DMS79 treated with DMSO at 0.1 percent for 48 hours (cell line): ENCODE data around the gene CD68.

Experiments used
- DNase-seq: peaks from one replicate; lab custom pipeline; 2025; lab: John Stamatoyannopoulos, UW

CD68 gene

DNA sequence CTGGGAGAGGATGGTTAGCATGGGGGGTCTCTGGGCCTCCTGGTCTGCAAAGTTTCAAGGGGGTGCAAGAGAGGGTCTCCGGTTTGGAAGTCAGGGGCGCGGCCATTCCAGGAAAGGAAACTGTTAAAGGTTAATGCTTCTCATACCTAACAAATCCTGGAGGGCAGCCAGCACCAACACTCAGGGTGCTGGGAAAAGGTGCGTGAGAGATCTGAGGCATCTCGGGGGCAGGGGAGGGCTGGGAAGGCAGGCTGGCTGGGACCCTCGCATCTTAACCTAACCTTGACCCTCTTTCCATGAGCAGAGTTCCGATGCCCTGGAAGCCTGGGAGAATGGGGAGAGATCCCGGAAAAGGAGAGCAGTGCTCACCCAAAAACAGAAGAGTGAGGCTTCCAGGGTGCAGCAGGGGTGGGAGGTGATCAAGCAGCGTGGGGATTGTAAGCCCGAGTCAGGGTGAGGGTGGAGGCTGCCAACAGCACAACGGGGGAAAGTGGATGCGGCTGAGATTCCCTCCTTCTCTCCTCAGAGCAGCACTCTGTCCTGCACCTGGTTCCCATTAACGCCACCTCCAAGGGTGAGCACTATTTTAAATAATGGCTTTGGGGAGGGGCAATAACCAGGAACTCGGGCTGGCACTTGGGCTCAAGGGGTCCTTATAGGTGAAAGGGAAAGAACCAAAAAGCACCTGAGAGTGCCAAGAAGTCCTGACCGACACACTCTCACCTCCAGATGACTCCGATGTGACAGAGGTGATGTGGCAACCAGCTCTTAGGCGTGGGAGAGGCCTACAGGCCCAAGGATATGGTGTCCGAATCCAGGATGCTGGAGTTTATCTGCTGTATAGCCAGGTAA lies 19.9 kb upstream of the CD68 start:
- DNase-seq, result peak; percentile 68

DNA sequence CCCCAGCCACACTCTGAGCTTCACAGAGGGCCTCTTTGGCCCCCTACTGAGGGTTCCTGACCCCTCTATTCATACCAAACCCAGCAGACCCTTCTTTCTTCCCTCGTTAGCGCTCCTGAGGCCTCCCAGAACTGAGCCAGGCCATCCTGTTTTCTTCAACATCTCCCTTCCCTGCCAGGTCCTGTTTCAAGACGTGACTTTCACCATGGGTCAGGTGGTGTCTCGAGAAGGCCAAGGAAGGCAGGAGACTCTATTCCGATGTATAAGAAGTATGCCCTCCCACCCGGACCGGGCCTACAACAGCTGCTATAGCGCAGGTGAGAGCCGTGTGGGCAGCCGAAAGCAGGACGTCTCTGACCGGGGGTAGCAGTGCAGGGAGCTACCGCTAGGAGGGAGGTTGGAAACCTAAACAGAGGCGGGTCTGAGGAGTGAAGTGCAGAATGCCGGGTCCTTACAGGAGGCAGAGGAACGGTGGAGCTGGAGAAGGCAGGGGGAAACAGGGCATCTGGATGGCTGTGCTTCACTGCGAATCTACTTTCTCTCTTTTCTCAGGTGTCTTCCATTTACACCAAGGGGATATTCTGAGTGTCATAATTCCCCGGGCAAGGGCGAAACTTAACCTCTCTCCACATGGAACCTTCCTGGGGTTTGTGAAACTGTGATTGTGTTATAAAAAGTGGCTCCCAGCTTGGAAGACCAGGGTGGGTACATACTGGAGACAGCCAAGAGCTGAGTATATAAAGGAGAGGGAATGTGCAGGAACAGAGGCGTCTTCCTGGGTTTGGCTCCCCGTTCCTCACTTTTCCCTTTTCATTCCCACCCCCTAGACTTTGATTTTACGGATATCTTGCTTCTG lies 19.0 kb upstream of the CD68 start:
- DNase-seq, result peak; percentile 41

DNA sequence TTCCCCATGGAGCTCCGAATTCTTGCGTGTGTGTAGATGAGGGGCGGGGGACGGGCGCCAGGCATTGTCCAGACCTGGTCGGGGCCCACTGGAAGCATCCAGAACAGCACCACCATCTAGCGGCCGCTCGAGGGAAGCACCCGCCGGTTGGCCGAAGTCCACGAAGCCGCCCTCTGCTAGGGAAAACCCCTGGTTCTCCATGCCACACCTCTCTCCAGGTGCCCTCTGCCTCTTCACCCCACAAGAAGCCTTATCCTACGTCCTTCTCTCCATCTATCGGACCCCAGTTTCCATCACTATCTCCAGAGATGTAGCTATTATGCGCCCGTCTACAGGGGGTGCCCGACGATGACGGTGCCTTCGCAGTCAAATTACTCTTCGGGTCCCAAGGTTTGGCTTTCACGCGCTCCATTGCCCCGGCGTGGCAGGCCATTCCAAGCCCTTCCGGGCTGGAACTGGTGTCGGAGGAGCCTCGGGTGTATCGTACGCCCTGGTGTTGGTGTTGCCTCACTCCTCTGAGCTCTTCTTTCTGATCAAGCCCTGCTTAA lies 18.3 kb upstream of the CD68 start:
- peak; percentile 87 for DNase-seq

DNA sequence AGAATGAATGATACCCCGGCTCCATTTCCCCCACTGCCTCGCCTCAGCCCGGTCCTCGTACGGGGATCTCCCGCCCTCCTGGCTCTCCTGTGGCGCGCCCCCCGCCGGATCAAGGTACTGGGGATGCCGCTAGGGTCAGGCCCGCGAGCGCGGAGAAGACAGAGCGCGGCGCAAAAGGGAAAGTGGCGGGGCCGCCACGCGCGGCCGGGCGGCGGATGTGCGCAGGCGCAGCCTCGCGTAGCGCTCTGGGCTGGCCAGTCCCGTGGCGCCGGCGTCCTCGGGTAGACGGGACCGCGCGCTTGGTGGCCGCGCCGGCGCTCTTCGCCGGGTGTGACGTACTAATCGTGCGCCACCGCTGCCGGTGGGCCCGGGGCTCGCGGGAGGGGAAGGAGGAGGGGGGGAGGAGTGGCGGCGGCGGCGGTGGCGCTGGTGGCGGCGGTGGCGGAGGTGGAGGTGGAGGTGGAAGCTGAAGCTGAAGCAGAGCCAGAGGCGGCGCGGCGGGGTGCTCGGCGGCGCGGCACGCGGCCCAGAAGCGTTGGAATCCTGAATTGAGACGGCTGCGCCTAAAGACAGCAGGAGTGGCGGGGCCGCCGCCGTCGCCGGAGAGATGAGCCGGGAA lies 17.7 kb upstream of the CD68 start, which contains the start of gene SENP3:
Gene SENP3, plus strand, starts transcription at position 331 of the 619 bp plus-strand sequence. CDS start 1,158 bp downstream, outside the sequence.
- DNase-seq, result peak; percentile 70

DNA sequence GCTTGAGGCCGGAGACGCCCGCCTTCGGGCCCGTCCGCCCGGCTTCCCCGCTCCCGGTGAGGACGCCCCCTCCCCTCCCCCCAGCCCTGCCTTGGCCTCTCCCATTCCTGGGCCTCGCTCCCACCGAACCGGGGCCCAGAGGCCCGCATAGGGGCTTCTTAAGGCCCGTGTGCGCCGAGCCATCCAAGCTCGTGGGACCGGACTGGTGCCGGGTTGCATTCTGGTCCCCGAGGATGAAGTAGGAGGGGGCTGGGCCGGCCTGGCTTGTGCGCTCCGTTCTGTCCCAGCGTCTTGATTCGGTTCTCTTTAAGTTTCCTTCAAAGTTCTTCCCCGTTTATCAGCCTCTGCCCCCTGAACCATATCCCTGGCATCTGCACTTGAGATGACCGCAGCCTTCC lies 17.2 kb upstream of the CD68 start:
- no peak for DNase-seq

DNA sequence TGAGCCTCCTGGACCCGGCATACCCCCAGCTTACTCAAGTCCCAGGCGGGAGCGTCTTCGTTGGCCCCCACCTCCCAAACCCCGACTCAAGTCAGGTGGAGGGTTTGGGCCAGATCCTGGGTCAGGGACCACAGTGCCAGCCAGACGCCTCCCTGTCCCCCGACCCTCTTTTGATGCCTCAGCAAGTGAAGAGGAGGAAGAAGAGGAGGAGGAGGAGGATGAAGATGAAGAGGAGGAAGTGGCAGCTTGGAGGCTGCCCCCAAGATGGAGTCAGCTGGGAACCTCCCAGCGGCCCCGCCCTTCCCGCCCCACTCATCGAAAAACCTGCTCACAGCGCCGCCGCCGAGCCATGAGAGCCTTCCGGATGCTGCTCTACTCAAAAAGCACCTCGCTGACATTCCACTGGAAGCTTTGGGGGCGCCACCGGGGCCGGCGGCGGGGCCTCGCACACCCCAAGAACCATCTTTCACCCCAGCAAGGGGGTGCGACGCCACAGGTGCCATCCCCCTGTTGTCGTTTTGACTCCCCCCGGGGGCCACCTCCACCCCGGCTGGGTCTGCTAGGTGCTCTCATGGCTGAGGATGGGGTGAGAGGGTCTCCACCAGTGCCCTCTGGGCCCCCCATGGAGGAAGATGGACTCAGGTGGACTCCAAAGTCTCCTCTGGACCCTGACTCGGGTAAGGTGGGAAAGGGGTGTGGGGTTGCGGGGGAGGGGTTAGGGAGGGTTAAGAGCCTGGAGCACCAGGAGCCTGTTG lies 16.1 kb upstream of the CD68 start:
- no peak for DNase-seq

DNA sequence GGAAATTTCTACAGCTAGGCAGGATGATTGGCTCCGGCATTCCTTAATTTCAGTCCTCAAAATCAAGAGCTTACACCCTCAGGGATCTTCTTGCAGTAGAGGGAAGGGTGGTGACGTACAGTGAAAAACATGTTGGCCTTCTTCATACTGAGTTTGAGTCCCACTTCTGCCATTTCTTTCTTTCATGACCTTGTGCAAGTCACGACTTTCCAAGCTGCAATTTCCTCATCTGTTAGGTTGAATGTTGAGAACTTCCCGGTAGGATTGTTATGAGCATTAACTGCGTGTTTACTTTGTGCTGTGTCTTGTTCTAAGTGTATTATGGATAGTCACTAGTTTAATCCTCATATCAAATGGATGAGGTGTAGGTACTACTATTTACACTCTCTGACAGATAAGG lies 9.9 kb upstream of the CD68 start:
- DNase-seq, result no peak

DNA sequence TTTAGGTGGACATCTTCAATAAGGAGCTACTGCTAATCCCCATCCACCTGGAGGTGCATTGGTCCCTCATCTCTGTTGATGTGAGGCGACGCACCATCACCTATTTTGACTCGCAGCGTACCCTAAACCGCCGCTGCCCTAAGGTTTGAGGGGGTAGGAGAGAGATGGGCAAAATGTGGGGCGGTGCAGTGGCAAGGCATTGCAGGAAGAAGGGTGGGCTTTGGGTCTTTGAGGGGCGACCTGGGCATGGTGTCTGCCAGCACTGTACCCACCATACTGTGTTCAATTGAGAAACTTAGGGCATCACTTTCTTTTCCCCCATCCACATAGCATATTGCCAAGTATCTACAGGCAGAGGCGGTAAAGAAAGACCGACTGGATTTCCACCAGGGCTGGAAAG lies 9.1 kb upstream of the CD68 start:
- no peak for DNase-seq

DNA sequence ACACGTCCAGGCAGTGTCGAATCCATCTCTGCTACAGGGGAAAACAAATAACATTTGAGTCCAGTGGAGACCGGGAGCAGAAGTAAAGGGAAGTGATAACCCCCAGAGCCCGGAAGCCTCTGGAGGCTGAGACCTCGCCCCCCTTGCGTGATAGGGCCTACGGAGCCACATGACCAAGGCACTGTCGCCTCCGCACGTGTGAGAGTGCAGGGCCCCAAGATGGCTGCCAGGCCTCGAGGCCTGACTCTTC lies 7.2 kb upstream of the CD68 start:
- DNase-seq, result no peak

DNA sequence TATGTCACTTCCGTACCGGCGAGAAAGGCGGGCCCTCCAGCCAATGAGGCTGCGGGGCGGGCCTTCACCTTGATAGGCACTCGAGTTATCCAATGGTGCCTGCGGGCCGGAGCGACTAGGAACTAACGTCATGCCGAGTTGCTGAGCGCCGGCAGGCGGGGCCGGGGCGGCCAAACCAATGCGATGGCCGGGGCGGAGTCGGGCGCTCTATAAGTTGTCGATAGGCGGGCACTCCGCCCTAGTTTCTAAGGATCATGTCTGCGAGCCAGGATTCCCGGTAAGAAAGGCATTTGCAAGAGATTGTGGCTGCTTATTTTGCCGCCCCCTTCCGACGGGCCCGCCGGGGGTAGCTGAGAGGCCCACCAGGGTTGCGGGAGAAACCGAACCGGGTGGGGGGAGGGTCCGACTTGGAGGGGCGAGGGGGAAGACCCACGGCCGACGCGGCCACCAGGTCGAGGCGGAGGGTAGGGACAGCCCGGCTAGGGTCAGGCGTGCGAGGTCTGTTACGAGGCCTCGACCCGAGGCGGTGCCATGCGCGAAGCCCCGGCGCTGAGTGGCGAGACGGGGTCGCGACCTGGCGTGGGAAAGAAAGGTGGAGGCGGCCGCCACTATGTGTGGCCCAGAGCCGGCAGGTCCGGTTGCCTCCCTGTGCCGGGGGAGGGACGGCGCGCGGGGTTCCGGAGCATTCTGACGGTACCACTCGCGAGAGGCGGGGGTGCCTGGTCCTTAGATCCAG lies 6.7 kb upstream of the CD68 start:
- DNase-seq, result peak; percentile 98

DNA sequence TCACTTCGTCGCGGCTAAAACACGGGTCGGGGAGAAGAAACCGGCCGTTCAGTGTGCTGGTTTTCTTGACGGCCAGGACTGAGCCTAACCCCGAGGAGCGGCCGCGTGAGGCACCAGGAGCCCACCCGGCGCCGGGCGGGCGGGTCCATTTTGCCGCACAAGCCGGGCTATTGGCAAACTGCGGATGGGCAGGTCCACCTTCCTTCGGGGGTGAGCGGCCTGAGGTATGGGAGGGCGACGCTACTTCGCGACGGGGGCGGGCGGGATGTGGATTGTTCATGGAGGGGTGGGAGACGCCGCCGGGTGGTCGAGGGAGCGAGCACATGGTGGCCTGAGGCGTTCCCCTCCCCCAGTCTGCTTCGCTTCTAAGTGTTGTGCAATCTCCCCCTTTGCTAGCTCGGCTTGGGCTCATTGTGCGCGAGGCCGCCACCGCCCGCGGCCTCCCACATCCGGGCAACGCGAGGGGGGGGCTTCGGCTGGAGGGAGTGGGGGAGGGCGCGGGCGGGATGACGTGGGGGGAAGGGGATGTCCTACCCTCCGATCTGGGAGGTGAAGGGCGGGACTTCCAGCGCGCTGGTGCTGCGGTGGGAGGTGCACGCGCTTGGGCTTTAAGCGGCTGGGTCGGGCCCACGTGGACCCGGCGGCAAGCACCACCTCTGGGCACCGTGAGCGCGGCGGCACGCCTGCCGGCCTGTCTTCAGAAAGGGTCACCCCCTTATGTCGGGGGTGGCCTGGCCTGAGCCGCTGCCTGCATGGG lies 5.9 kb upstream of the CD68 start:
- DNase-seq, result peak; percentile 64

DNA sequence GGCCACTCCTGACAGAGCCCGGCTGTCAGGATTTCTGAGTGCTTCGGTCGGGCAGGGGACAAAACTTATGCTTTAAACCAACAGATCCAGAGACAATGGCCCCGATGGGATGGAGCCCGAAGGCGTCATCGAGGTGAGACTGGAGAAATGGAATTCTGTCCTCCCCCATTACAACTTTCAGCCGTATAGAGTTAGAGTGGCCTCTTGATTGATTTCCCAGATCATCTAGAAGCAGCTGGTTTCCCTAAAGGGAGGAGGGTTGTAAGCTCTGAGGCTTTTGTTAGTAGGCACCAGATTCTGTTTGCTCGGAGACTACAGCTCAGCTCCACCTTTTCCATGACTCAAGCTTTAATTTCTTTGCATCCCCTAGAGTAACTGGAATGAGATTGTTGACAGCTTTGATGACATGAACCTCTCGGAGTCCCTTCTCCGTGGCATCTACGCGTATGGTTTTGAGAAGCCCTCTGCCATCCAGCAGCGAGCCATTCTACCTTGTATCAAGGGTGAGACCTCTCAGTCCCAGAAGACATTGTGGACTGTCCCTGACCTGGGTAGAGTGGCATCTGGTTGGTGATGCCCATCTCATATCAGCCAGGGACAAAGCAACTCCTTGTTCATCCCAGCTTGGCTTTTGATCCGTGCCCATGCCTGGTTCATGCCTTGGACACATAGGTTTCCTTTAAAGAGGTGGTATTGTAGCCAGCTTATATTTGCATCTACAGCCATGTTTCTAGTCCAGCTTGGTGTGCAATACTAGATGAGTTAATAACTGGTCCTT lies 5.1 kb upstream of the CD68 start:
- DNase-seq, result no peak

DNA sequence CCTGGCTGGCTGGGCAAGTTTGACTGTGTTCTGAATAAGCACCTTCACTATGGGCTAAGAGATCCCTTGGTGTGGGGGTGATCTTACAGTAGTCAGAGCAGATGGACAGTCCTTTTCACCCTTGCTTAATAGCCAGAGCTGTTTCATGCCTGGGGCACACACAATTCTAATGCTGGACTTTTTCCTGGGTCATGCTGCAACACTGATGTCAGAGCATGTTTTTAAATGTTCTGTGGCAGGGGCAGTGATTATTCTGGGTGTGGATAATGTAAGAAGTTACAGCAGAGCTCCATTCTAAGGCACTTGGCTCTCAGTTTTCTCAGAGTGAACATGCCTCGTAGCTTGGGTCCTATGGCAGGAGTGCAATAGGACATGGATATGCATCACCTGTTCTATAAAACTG lies 4.0 kb upstream of the CD68 start:
- DNase-seq, result no peak

DNA sequence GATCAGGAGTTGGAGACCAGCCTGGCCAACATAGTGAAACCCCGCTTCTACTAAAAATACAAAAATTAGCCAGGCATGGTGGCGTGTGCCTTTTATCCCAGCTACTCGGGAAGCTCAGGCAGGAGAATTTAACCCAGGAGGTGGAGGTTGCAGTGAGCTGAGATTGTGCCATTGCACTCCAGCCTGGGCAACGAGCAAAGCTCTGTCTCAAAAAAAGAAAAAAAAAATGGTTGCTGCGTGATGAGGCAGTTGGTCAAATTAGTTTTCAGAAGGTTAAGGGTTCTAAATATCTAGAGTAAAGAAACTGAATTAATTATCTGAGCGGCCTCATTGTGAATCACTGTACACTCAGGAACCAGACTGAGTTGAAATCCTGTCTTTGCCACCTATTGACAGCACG lies 3.5 kb upstream of the CD68 start:
- no peak for DNase-seq

DNA sequence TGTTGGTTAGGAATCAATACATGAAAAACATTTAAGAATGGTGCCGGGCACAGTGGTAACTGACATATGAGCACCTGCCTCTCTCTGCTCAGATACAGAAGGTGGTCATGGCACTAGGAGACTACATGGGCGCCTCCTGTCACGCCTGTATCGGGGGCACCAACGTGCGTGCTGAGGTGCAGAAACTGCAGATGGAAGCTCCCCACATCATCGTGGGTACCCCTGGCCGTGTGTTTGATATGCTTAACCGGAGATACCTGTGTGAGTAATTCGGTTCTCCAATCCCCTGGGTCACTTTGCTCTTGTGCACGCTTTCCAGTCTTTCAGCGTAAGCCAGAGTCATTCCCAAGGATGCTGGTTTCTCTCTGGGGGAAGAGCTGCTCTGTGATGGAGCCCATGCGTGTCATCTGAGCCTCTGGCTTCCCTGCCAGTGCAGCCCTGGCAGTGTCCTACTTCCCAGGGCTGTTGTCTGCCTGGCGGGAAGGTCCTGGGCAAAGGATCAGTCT lies 3.0 kb upstream of the CD68 start:
- DNase-seq, result no peak

DNA sequence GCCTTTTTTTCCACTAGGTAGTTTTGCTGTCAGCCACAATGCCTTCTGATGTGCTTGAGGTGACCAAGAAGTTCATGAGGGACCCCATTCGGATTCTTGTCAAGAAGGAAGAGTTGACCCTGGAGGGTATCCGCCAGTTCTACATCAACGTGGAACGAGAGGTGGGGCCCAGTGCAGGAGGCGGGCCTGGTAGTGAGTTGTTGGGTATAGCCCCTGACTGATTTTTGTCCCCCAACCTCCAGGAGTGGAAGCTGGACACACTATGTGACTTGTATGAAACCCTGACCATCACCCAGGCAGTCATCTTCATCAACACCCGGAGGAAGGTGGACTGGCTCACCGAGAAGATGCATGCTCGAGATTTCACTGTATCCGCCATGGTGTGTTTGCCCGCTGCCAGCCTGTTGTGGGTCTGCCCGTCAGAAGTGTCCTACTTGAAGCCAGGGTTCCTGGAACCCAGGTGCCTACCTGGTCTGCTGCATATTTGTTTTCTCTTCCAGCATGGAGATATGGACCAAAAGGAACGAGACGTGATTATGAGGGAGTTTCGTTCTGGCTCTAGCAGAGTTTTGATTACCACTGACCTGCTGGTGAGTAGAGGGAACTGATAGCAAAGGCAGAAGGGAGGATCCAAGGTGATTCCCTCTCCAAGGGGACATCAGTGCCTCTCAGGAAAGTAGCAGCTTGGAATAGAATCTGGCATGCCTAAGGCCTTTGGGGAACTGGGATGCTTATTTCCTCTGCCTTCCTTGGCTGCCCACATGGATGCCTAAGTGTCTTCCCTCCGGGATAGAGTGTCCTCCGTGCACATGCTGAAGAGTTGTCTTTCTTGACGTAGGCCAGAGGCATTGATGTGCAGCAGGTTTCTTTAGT lies 1.9 kb upstream of the CD68 start:
- DNase-seq, result no peak

DNA sequence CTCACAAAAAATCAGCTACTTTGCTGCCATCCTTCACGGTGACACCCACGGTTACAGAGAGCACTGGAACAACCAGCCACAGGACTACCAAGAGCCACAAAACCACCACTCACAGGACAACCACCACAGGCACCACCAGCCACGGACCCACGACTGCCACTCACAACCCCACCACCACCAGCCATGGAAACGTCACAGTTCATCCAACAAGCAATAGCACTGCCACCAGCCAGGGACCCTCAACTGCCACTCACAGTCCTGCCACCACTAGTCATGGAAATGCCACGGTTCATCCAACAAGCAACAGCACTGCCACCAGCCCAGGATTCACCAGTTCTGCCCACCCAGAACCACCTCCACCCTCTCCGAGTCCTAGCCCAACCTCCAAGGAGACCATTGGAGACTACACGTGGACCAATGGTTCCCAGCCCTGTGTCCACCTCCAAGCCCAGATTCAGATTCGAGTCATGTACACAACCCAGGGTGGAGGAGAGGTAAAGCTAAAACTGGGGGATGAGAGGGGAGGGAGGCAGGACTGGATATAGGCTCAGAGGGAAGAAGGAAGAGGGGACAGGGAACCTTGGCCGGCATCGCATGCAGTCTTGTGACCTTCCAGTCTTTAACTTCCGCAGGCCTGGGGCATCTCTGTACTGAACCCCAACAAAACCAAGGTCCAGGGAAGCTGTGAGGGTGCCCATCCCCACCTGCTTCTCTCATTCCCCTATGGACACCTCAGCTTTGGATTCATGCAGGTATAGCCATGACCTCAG lies 581 bp downstream of the CD68 start:
- DNase-seq, result no peak
